GM12878 (cell line): ENCODE data around the gene ATG13. TPM values are rescaled to one million over a fixed set of nuclear protein-coding genes. Genes with fewer than 3 reads are reported as not detected.

ENCODE experiments used
- ATAC-seq: fragments of 200-7000 bp; cut with Tn5 transposase; 3 replicates; pipeline ENCODE4 v1.9.1; 2020; ENCODE audit warnings: mild to moderate bottlenecking, moderate library complexity
- BruUV-seq: library from RNA; stranded (reverse); fragments of 400-500 nt; replicated peaks from 2 replicates; lab custom pipeline; 2021; lab: Mats Ljungman, UMichigan
- CTCF ChIA-PET: fragments of 300-600 bp; sonication (Branson Sonifier 250); formaldehyde crosslinking; extraction: SDS; loops from one replicate; lab custom pipeline; 2021; ENCODE audit warnings: inconsistent platforms; lab: Yijun Ruan, JAX
- POLR2A ChIA-PET: fragments of 350-600 bp; formaldehyde crosslinking; extraction: SDS; loops from one replicate; lab custom pipeline; 2021; ENCODE audit warnings: inconsistent platforms; lab: Charles Lee
- RAD21 ChIA-PET: fragments of 300-600 bp; sonication (Branson Sonifier 250); formaldehyde crosslinking; loops from one replicate; lab custom pipeline; 2023; ENCODE audit warnings: antibody characterized with exemption; ENCODE audit not compliant: unreplicated experiment; lab: Charles Lee
- SMC1A ChIA-PET: fragments of 300-600 bp; sonication (Branson Sonifier 250); formaldehyde crosslinking; loops from one replicate; lab custom pipeline; 2023; ENCODE audit not compliant: unreplicated experiment, uncharacterized antibody; lab: Charles Lee
- DNase-seq: peaks from one replicate; pipeline ENCODE4 v3.0.0-alpha.2; 2011; ENCODE audit warnings: low read depth, low spot score
- FAIRE-seq: peaks from 3 replicates; lab custom pipeline; 2011; peaks lifted over from hg19 to GRCh38; lab: Jason Lieb, UNC
- H2AFZ ChIP-seq: 2 replicates; pipeline ENCODE4 v1.6.0; 2011; ENCODE audit warnings: low read depth, low read length, control low read depth; ENCODE audit not compliant: control insufficient read depth
- H3K27ac ChIP-seq: 2 replicates; pipeline ENCODE4 v1.5.1; 2011; ENCODE audit warnings: control low read depth; ENCODE audit not compliant: control insufficient read depth, insufficient read depth
- H3K27me3 ChIP-seq, 2 experiments: replicated peaks in 1 of 2; 2 replicates each; pipeline versions ENCODE4 v1.6.0 to v1.6.1; 2011; ENCODE audit warnings: low read length in 1 of 2; ENCODE audit not compliant: control insufficient read depth in 2 of 2, insufficient read depth in 2 of 2
- H3K36me3 ChIP-seq, 2 experiments: 2 replicates each; pipeline ENCODE4 v1.5.1; 2011; ENCODE audit warnings: low read length in 1 of 2; ENCODE audit not compliant: control insufficient read depth in 2 of 2, insufficient read depth in 2 of 2
- H3K4me1 ChIP-seq: 2 replicates; pipeline ENCODE4 v1.6.1; 2011; ENCODE audit warnings: mild to moderate bottlenecking, low read length, moderate library complexity, mixed read lengths; ENCODE audit not compliant: control insufficient read depth, insufficient read depth
- H3K4me2 ChIP-seq: 2 replicates; pipeline ENCODE4 v1.6.0; 2011; ENCODE audit warnings: control low read depth; ENCODE audit not compliant: control insufficient read depth, insufficient read depth
- H3K4me3 ChIP-seq: fragments of 200-600 bp; sonication (generic); 2 replicates; pipeline ENCODE4 v1.5.1; 2016
- H3K79me2 ChIP-seq: 2 replicates; pipeline ENCODE4 v1.6.0; 2011; ENCODE audit warnings: low read length; ENCODE audit not compliant: control insufficient read depth, insufficient read depth
- H3K9ac ChIP-seq: 2 replicates; pipeline ENCODE4 v1.8.0; 2011; ENCODE audit warnings: low read length, control low read depth, mixed read lengths; ENCODE audit not compliant: control insufficient read depth, insufficient read depth
- H3K9me3 ChIP-seq: replicated peaks from 3 replicates; pipeline ENCODE4 v1.5.1; 2011; ENCODE audit warnings: mild to moderate bottlenecking, low read length; ENCODE audit not compliant: control insufficient read depth, insufficient read depth
- H4K20me1 ChIP-seq: 2 replicates; pipeline ENCODE4 v1.6.0; 2011; ENCODE audit not compliant: control insufficient read depth, insufficient read depth
- ATF2 ChIP-seq: IDR thresholded peaks from 2 replicates; pipeline ENCODE4 v1.6.1; 2012; ENCODE audit warnings: low read length, inconsistent platforms
- BHLHE40 ChIP-seq, 2 experiments: fragments of 450-650 bp in 1 of 2; IDR thresholded peaks; 2 replicates each; pipeline ENCODE4 v1.6.1; 2011 to 2017; ENCODE audit warnings: low read depth in 2 of 2, borderline replicate concordance in 1 of 2, improper control_type of control experiment in 1 of 2, low read length in 1 of 2, mild to moderate bottlenecking in 1 of 2
- CUX1 ChIP-seq: IDR thresholded peaks from 2 replicates; pipeline ENCODE4 v1.6.1; 2012; ENCODE audit warnings: improper control_type of control experiment, low read depth, low read length; ENCODE audit not compliant: insufficient replicate concordance
- E4F1 ChIP-seq: fragments of 450-650 bp; IDR thresholded peaks from 2 replicates; pipeline ENCODE4 v1.6.1; 2018; ENCODE audit warnings: borderline replicate concordance, mild to moderate bottlenecking; ENCODE audit not compliant: partially characterized antibody
- ELK1 ChIP-seq: IDR thresholded peaks from 2 replicates; pipeline ENCODE4 v1.6.1; 2012; ENCODE audit warnings: low read depth, low read length, improper control_type of control experiment
- PBX3 ChIP-seq: IDR thresholded peaks from 2 replicates; pipeline ENCODE4 v1.6.1; 2011; ENCODE audit warnings: mild to moderate bottlenecking, low read depth, low read length, moderate library complexity; ENCODE audit not compliant: insufficient replicate concordance
- RBBP5 ChIP-seq: fragments of 200-600 bp; sonication (generic); conservative IDR thresholded peaks from 2 replicates; pipeline ENCODE4 v1.6.1; 2016
- SMC3 ChIP-seq: IDR thresholded peaks from 2 replicates; pipeline ENCODE4 v1.6.1; 2011; ENCODE audit warnings: low read length, improper control_type of control experiment, borderline replicate concordance
- SP1 ChIP-seq: IDR thresholded peaks from one replicate; pipeline ENCODE4 v1.6.1; 2011; ENCODE audit warnings: low read depth, low read length
- ZBED1 ChIP-seq: IDR thresholded peaks from 2 replicates; pipeline ENCODE4 v1.6.1; 2016; ENCODE audit warnings: borderline replicate concordance
- ZNF24 ChIP-seq: fragments of 450-650 bp; IDR thresholded peaks from 2 replicates; pipeline ENCODE4 v1.6.1; 2017; ENCODE audit warnings: antibody characterized with exemption, mild to moderate bottlenecking
- WGBS: methylation state at CpG from one replicate; pipeline ENCODE4 v1.1.6; 2016; ENCODE audit warnings: low lambda C conversion rate; ENCODE audit not compliant: insufficient replicate concordance, insufficient coverage; ENCODE audit errors: missing lambda C conversion rate; 5-methylcytosine and 5-hydroxymethylcytosine counted together
- in situ Hi-C: fragments of 300-500 bp; cut with MboI; formaldehyde crosslinking; loops from 9 replicates; pipeline ENCODE4 v1.14.3; 2018; ENCODE audit warnings: mixed read lengths
- intact Hi-C: fragments of 100-400 bp; cut with micrococcal nuclease; formaldehyde crosslinking; loops from one replicate; pipeline ENCODE4 v1.14.2; 2022; ENCODE audit not compliant: unreplicated experiment
- polyA plus RNA-seq, 11 experiments: library from polyadenylated mRNA; depleted of rRNA in 4 of 11; unstranded in 6 of 11; stranded (reverse) in 5 of 11; fragments of >200 nt; fragmentation: Nextera tagmentation in 4 of 11; fragmentation: Illumina TruSeq in 1 of 11; extraction: Ambion mirVana in 4 of 11; extraction: Trizol in 1 of 11; gene quantifications; 1 replicate in 1 of 11; 2 replicates in 10 of 11; pipeline versions ENCODE4 v1.2.1 to v1.2.3, GENCODE V29; 2011 to 2016; ENCODE audit warnings: inconsistent platforms in 2 of 11, missing spikeins in 2 of 11, low read depth in 1 of 11
- total RNA-seq, 4 experiments: library from RNA; depleted of rRNA in 3 of 4; stranded (reverse); fragments of >200 nt in 3 of 4; fragmentation: Illumina TruSeq in 1 of 4; extraction: Trizol in 1 of 4; gene quantifications; 2 replicates each; pipeline versions ENCODE4 v1.2.1 to v1.2.3, GENCODE V29; 2013 to 2021

Gene ATG13
- total and polyA plus RNA-seq, 10 of the 15 experiments (the other 5 are each of a cell fraction or from before 2014, with no cell fraction given), result 10.9 to 61.6 (median 50.9) TPM

- POLR2A ChIA-PET, result no interaction called here
- no peaks in the 10 kb centered on the region for H3K9me3 ChIP-seq
- in situ Hi-C loops, result no loop called here
- H3K27me3 ChIP-seq, result no peaks in the 10 kb centered on the region
- SMC1A ChIA-PET, result interaction anchor here (0.9 kb wide), 1 partner anchor 95 kb away, joined by 3 read pairs; no protein-coding TSS in a partner anchor
- WGBS, result 79% methylated on average over 7 of the region's 7 CpGs
- intact Hi-C loops, result no loop called here
- DNase-seq (no peak), ATAC-seq (no peak), FAIRE-seq (no peak)
- no peaks in the 10 kb centered on the region for H4K20me1 ChIP-seq
- no peaks in the 10 kb centered on the region for H3K79me2 ChIP-seq
- no peak overlapping the region for H2AFZ ChIP-seq
- no peaks in the 10 kb centered on the region; the same call in 1 of the 2 replicates for H3K4me1 ChIP-seq
- BruUV-seq, result no TSS peak
- H3K4me2 ChIP-seq, result no peak overlapping the region
- H3K27ac ChIP-seq, result no peak overlapping the region
- CTCF ChIA-PET, result no interaction called here
- RAD21 ChIA-PET, result no interaction called here
- H3K9ac ChIP-seq, result no peak overlapping the region
- no peak overlapping the region for H3K4me3 ChIP-seq
- no peaks in the 10 kb centered on the region; a peak in 1 of 4 replicates for H3K36me3 ChIP-seq
- TF ChIP-seq CUX1, result no peak
- TF ChIP-seq BHLHE40 (IDR thresholded peaks at IDR 0.05; ENCODE audit: borderline replicate concordance in 1 of 2, low read depth in 2 of 2, low read length in 1 of 2), result no peak
- TF ChIP-seq ZNF24, result no peak
- TF ChIP-seq PBX3, result no peak
- no peak for TF ChIP-seq RBBP5
- no peak for TF ChIP-seq SP1
- TF ChIP-seq SMC3, result no peak
- no peak for TF ChIP-seq E4F1
- TF ChIP-seq ATF2, result no peak
- TF ChIP-seq ELK1, result no peak
- TF ChIP-seq ZBED1, result no peak
These were observed 95.7 kb downstream of the ATG13 start for GRCh38 chr11:46712874-46713576.
